SU-DHL-6 (cell line): Measurements from ENCODE around the gene ANKRD29.
"Not testable (repeated sequence)": the region's sequence is repeated elsewhere in the genome, so short reads cannot be mapped to it uniquely, and the experiment has no call there.

ENCODE experiments used
- H2AFZ ChIP-seq: fragments of 200-600 bp; sonication (generic); 2 replicates; pipeline ENCODE4 v1.6.1; 2014; ENCODE audit warnings: low read depth, mild to moderate bottlenecking, moderate library complexity, mixed read lengths, antibody characterized with exemption, low read length; ENCODE audit not compliant: severe bottlenecking
- H3F3A ChIP-seq: fragments of 200-600 bp; shearing (Covaris generic); 2 replicates; pipeline ENCODE4 v1.6.0; 2016; ENCODE audit warnings: antibody characterized with exemption, mild to moderate bottlenecking; ENCODE audit not compliant: insufficient read depth
- H3K27ac ChIP-seq: fragments of 200-600 bp; sonication (generic); 2 replicates; pipeline ENCODE4 v1.5.1; 2016; ENCODE audit warnings: low read depth, mild to moderate bottlenecking, low read length, moderate library complexity, mixed read lengths
- H3K27me3 ChIP-seq: fragments of 200-600 bp; sonication (generic), shearing (Covaris generic); 2 replicates; pipeline ENCODE4 v1.6.0; 2014; ENCODE audit warnings: mild to moderate bottlenecking, low read length
- H3K36me3 ChIP-seq: fragments of 200-600 bp; sonication (generic); 2 replicates; pipeline ENCODE4 v1.6.1; 2014; ENCODE audit warnings: mild to moderate bottlenecking, low read length, mixed read lengths
- H3K4me2 ChIP-seq: fragments of 300-600, 200-600 bp; shearing (Covaris generic), sonication (generic); 2 replicates; pipeline ENCODE4 v1.6.0; 2014; ENCODE audit warnings: low read length, low read depth, mild to moderate bottlenecking; ENCODE audit not compliant: poor library complexity, severe bottlenecking
- H3K4me3 ChIP-seq: fragments of 200-600 bp; sonication (generic); 2 replicates; pipeline ENCODE4 v1.5.1; 2014; ENCODE audit warnings: antibody characterized with exemption, low read length, mild to moderate bottlenecking, mixed read lengths; ENCODE audit not compliant: insufficient read depth, poor library complexity, severe bottlenecking
- H3K79me2 ChIP-seq: fragments of 200-600 bp; sonication (generic); 2 replicates; pipeline ENCODE4 v1.6.1; 2014; ENCODE audit warnings: mild to moderate bottlenecking, low read length, moderate library complexity; ENCODE audit not compliant: insufficient read depth
- H3K9ac ChIP-seq: fragments of 200-600 bp; sonication (generic); 2 replicates; pipeline ENCODE4 v1.7.0; 2014; ENCODE audit warnings: mild to moderate bottlenecking, low read length
- H3K9me2 ChIP-seq: fragments of 200-600 bp; sonication (generic); replicated peaks from 2 replicates; pipeline ENCODE4 v1.6.1; 2014; ENCODE audit warnings: low read length; ENCODE audit not compliant: insufficient read depth
- H3K9me3 ChIP-seq: fragments of 200-600 bp; sonication (generic); 2 replicates; pipeline ENCODE4 v1.6.1; 2014; ENCODE audit warnings: low read length, mixed read lengths; ENCODE audit not compliant: insufficient read depth
- H4K20me1 ChIP-seq: fragments of 200-600 bp; sonication (generic); 2 replicates; pipeline ENCODE4 v1.6.1; 2014; ENCODE audit warnings: low read depth, mild to moderate bottlenecking, antibody characterized with exemption, low read length, moderate library complexity, mixed read lengths
- EZH2phosphoT487 ChIP-seq: fragments of 200-600 bp; sonication (generic), shearing (Covaris generic); conservative IDR thresholded peaks from 2 replicates; pipeline ENCODE4 v1.6.1; 2018; ENCODE audit warnings: mild to moderate bottlenecking, antibody characterized with exemption, low read length, moderate library complexity, mixed read lengths
- TF ChIP-seq, protein P1 (sequence below): fragments of 200-600 bp; sonication (generic); IDR thresholded peaks from one replicate; pipeline ENCODE4 v1.5.1; 2017; ENCODE audit warnings: antibody characterized with exemption, mild to moderate bottlenecking, low read length, moderate library complexity; ENCODE audit not compliant: insufficient read depth, poor library complexity, severe bottlenecking

The ANKRD29 gene

DNA sequence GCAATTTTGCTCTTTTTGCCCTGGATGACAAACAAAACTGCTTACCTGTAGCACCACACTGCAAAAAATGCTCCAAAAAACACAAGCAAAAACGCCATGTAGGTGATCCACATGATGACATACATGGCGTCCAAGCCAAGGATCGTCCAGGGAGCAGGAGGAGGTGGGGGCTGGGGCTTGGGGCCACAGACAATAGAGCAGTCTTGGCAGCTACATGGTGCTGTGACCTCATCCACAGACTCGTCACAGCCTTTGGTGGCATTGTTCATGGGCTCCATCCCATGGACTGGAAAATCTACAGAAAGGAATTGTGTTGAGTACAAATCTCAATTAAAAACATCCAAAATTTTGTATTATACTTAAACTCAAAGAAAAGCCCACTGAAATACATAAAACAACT is 102.5 kb downstream of the ANKRD29 start:
- Histone ChIP-seq H3K36me3 (peaks cover 27% of the 10 kb centered on the region), H3K27ac (no peak overlapping the region), H2AFZ (no peak overlapping the region), H3K79me2 (no peaks in the 10 kb centered on the region), H3K9me3 (no peaks in the 10 kb centered on the region), H3K4me3 (no peak overlapping the region), H3K9me2 (no peaks in the 10 kb centered on the region), H3K4me2 (no peak overlapping the region), H3K27me3 (no peaks in the 10 kb centered on the region), H3F3A (no peaks in the 10 kb centered on the region), H4K20me1 (no peaks in the 10 kb centered on the region), H3K9ac (no peak overlapping the region)
- TF ChIP-seq, protein P1, sequence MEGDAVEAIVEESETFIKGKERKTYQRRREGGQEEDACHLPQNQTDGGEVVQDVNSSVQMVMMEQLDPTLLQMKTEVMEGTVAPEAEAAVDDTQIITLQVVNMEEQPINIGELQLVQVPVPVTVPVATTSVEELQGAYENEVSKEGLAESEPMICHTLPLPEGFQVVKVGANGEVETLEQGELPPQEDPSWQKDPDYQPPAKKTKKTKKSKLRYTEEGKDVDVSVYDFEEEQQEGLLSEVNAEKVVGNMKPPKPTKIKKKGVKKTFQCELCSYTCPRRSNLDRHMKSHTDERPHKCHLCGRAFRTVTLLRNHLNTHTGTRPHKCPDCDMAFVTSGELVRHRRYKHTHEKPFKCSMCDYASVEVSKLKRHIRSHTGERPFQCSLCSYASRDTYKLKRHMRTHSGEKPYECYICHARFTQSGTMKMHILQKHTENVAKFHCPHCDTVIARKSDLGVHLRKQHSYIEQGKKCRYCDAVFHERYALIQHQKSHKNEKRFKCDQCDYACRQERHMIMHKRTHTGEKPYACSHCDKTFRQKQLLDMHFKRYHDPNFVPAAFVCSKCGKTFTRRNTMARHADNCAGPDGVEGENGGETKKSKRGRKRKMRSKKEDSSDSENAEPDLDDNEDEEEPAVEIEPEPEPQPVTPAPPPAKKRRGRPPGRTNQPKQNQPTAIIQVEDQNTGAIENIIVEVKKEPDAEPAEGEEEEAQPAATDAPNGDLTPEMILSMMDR = no peak
- TF ChIP-seq EZH2phosphoT487 = no peak

DNA sequence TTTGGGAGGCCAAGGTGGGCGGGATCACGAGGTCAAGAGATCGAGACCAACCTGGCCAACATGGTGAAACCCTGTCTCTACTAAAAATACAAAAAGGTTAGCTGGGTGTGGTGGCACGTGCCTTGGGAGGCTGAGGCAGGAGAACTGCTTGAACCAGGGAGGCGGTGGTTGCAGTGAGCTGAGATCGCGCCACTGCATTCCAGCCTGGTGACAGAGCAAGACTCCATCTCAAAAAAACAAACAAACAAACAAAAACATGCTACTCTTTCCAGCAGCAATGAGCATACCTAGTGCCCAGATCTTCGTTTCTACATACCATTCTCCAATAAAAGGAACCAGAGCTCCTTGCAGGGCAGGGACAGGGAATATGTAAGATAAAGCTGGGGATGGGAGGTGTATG is 105.2 kb downstream of the ANKRD29 start:
- not testable (repeated sequence) for H3F3A ChIP-seq, H3K27ac ChIP-seq, H3K79me2 ChIP-seq, H2AFZ ChIP-seq, H3K4me3 ChIP-seq, H3K9ac ChIP-seq, H3K27me3 ChIP-seq, H3K4me2 ChIP-seq, H3K9me3 ChIP-seq, H3K9me2 ChIP-seq, H4K20me1 ChIP-seq
- peaks cover 15% of the 10 kb centered on the region; the same call in 1 of the 2 replicates for H3K36me3 ChIP-seq

DNA sequence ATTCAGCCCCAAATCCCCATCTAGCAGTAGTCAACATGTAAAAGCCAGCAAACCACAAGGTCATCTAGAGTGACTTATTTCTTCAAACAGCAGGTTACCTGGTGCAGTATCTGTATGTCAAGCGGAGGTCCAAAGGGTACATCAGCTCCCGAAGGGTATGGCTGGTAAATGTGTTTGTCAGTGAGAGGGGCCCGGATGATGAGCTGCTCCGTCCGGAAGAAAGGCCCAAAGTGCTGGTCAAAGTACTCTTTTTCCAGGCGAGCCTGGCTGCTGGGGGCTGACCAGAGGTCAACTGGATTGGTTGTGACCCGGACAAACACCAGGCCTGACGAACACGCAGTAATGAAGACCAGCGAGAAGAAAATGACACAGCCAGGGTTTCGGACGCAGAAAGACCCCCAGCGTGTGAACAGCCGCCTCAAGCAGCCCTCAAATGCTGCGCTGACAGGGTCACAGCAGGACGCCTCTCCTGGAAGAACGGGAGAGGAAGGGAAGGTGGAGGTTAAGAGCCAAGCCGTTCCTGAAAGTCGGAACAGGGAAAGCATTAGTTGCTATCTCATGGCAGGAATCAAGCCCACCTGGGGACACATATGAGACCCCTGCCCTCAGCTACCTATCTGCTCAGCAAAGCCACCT is 106.4 kb downstream of the ANKRD29 start:
- TF ChIP-seq EZH2phosphoT487 = no peak
- TF ChIP-seq, protein P1 = no peak

DNA sequence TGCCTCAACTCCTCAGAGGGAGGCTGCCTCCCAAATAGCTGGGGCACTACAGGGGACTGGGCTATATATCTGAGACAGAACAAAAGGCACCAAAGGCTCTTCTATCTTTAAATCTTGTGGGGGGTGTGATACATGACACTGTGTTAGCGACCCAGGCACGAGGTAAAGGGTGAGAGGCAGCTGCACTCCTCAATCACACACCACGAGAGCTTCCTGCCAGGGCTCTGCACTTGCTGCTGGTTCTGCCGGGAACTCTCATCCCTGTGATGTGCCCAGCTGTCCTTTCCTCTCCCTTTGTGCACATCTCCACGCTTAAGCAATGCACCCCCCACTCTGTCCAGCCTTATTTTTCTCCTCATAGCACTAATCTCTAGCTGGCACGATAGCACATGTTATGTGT is 108.8 kb downstream of the ANKRD29 start:
- no peak overlapping the region for H3K4me2 ChIP-seq
- no peak for TF ChIP-seq EZH2phosphoT487
- TF ChIP-seq, protein P1 = no peak
- H3K79me2 ChIP-seq = no peaks in the 10 kb centered on the region
- H3K36me3 ChIP-seq = peaks cover 9% of the 10 kb centered on the region; the same call in 1 of the 2 replicates
- H3K27ac ChIP-seq = no peak overlapping the region
- H3K27me3 ChIP-seq = no peaks in the 10 kb centered on the region
- no peak overlapping the region for H2AFZ ChIP-seq
- no peak overlapping the region for H3K4me3 ChIP-seq
- H3K9ac ChIP-seq = no peak overlapping the region
- H4K20me1 ChIP-seq = no peaks in the 10 kb centered on the region
- H3K9me3 ChIP-seq = no peaks in the 10 kb centered on the region
- H3K9me2 ChIP-seq = no peaks in the 10 kb centered on the region
- H3F3A ChIP-seq = no peaks in the 10 kb centered on the region

More for the DNA sequence above, 106.4 kb downstream of the ANKRD29 start:
- no peaks in the 10 kb centered on the region for H4K20me1 ChIP-seq
- H3K27ac ChIP-seq = no peak overlapping the region
- H3K9me3 ChIP-seq = no peaks in the 10 kb centered on the region
- H3K9ac ChIP-seq = no peak overlapping the region
- H3K79me2 ChIP-seq = no peaks in the 10 kb centered on the region
- H3K36me3 ChIP-seq = peaks cover 14% of the 10 kb centered on the region; the same call in 1 of the 2 replicates
- H3K27me3 ChIP-seq = no peaks in the 10 kb centered on the region
- H3K4me3 ChIP-seq = no peak overlapping the region
- no peaks in the 10 kb centered on the region for H3F3A ChIP-seq
- no peak overlapping the region for H2AFZ ChIP-seq
- H3K4me2 ChIP-seq = no peak overlapping the region
- no peaks in the 10 kb centered on the region for H3K9me2 ChIP-seq
